Uterus (tissue), 4 donors: Measurements from ENCODE around the gene STIM1. TPM values are rescaled to one million over a fixed set of nuclear protein-coding genes. Genes with fewer than 3 reads are reported as not detected.
A peak's percentile ranks its signal among the peaks of the same experiment; 100 is the strongest.

ENCODE experiments used
- DNase-seq, 2 donors: peaks; one replicate each; pipeline ENCODE4 v3.0.0-alpha.2; 2019 to 2020
- H3K27ac ChIP-seq, 2 donors: fragments of 200-600 bp; sonication (generic); 1 replicate in 1 of 2; 2 replicates in 1 of 2; pipeline ENCODE4 v1.5.1; 2016 to 2018
- H3K27me3 ChIP-seq, 2 donors: fragments of 200-600 bp; sonication (generic); one replicate each; pipeline ENCODE4 v1.5.1; 2018 to 2019; ENCODE audit warnings: control low read depth in 1 of 2
- H3K36me3 ChIP-seq, 2 donors: fragments of 200-600 bp; sonication (generic); one replicate each; pipeline ENCODE4 v1.5.1; 2019; ENCODE audit warnings: control low read depth in 1 of 2
- H3K4me1 ChIP-seq, 2 donors: fragments of 200-600 bp; sonication (generic); one replicate each; pipeline ENCODE4 v1.5.1; 2018 to 2019; ENCODE audit warnings: control low read depth in 1 of 2
- H3K4me3 ChIP-seq, 2 donors: fragments of 200-600 bp; sonication (generic); 1 replicate in 1 of 2; 2 replicates in 1 of 2; pipeline ENCODE4 v1.5.1; 2018 to 2019; ENCODE audit warnings: mild to moderate bottlenecking in 1 of 2
- H3K9me3 ChIP-seq, 2 donors: fragments of 200-600 bp; sonication (generic); one replicate each; pipeline ENCODE4 v1.5.1; 2019; ENCODE audit warnings: control low read depth in 1 of 2
- CTCF ChIP-seq, 4 experiments: fragments of 200-600 bp in 2 of 4; fragments of 450-650 bp in 2 of 4; sonication (generic) in 2 of 4; IDR thresholded peaks; one replicate each; pipeline ENCODE4 v1.5.1; 2016 to 2019; ENCODE audit warnings: antibody characterized with exemption in 4 of 4, mild to moderate bottlenecking in 2 of 4, moderate library complexity in 1 of 4
- POLR2A ChIP-seq, 2 donors: fragments of 450-650 bp; IDR thresholded peaks; one replicate each; pipeline ENCODE4 v1.6.1; 2016; ENCODE audit warnings: antibody characterized with exemption in 2 of 2, mild to moderate bottlenecking in 1 of 2, moderate library complexity in 1 of 2
- intact Hi-C: fragments of 100-400 bp; cut with DNase I; formaldehyde crosslinking; loops from one replicate; pipeline ENCODE4 v1.15.1; 2023; ENCODE audit warnings: low total_unique reads
- total RNA-seq, 4 donors: library from RNA; depleted of rRNA in 3 of 4; stranded (reverse); fragments of >200 nt in 3 of 4; gene quantifications; one replicate each; pipeline versions ENCODE4 v1.1.0 to v1.2.4, GENCODE V29; 2014 to 2023
- donor health status: DM: yes; HTN: yes; CAD: no.

STIM1 gene
- total RNA-seq, 4 donors from 2014 or later: 37.6 to 114 (median 56.3) TPM

DNA sequence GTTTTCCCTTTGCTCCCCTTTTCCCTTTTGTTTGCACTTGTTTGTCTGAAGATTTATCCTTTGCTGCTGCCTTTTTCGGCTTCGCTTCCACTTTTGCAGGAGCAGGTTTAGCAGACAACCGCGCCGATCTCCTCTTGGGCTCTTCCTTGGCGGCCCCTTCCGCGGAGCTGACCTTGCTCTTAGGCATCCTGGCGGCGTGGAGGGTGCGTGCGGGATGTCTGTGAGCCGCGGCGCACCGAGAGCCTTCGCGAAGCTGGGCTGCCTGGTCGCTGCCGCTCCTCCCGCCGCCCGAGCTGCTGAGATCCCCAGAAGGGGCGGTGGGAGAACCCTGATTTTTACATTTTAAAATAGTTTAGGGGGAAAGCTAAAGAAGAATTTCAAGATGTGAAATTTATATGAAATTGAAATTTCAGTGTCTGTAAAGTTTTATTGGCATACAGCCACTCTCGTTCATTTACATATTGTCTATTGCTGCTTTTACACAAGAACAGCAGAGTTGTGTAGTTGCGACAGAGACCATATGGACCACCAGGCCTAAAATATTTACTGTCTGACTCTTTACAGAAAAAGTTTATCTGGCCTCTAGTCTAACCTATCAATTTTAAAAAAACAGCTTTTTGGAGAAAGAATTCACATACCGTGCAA, 133.9 kb downstream of the STIM1 start:
- Histone ChIP-seq H3K27ac (peak overlapping the region; percentile 44), H3K27me3 (no peaks in the 10 kb centered on the region), H3K4me1 (no peaks in the 10 kb centered on the region), H3K4me3 (peak overlapping the region in 1 of 2 donors; percentile 23), H3K9me3 (no peaks in the 10 kb centered on the region), H3K36me3 (no peaks in the 10 kb centered on the region)
- TF ChIP-seq POLR2A (IDR thresholded peaks at IDR 0.05) (no peak), CTCF (IDR thresholded peaks at IDR 0.05) (no peak)
- intact Hi-C loops: no loop called here
- peak in 1 of 2 donors; percentile 29 for DNase-seq

GRCh38 chr11:3989921-3990290, 134.4 kb downstream of the STIM1 start:
- H3K4me3 ChIP-seq: no peak overlapping the region
- H3K27ac ChIP-seq: peak overlapping the region in 1 of 2 donors; percentile 44
- no peaks in the 10 kb centered on the region for H3K9me3 ChIP-seq
- no peaks in the 10 kb centered on the region for H3K4me1 ChIP-seq
- H3K27me3 ChIP-seq: no peaks in the 10 kb centered on the region
- intact Hi-C loops: no loop called here
- no peak for DNase-seq
- H3K36me3 ChIP-seq: no peaks in the 10 kb centered on the region
- TF ChIP-seq POLR2A (IDR thresholded peaks at IDR 0.05) (no peak), CTCF (IDR thresholded peaks at IDR 0.05) (no peak)

DNA sequence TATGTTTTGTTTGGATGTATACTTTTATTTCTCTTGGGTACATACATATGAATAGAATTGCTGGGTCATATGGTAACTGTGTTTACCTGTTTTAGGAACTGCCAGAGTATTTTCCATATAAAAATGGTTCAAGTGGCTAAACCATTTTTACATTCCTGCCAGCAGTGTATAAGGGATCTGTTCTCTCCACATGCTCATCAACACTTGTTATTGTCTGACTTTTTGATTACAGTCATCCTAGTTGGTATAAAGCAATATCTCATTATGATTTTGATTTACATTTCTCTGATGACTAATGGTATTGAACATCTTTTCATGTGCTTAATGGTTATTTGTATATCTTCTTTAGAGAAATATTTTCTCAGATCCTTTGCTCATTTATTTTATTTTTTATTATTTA, 134.9 kb downstream of the STIM1 start:
- no peak for DNase-seq
- H3K9me3 ChIP-seq: no peaks in the 10 kb centered on the region
- H3K36me3 ChIP-seq: no peaks in the 10 kb centered on the region
- intact Hi-C loops: no loop called here
- H3K4me1 ChIP-seq: no peaks in the 10 kb centered on the region
- H3K4me3 ChIP-seq: no peak overlapping the region
- TF ChIP-seq POLR2A (IDR thresholded peaks at IDR 0.05): no peak
- no peak for TF ChIP-seq CTCF (IDR thresholded peaks at IDR 0.05)
- H3K27me3 ChIP-seq: no peaks in the 10 kb centered on the region
- no peak overlapping the region for H3K27ac ChIP-seq

DNA sequence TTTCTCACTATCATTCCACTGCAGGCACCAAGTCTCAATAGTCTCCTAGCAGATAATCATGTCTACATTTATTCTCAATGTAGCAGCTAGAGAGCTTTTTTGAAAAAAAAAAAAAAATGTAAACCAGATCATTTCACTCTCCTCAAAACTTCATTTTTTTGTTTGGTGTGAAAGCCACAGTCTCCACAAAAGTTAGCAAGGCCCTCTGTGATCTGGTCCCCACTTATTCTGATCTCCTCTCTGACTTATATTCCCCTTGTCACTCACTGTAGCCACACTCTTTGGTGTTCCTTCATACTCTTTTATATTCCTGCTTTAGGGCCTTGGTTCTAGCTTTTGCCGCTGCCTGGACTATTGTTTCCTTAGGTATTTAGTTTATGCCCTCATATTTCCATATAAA, 137.5 kb downstream of the STIM1 start:
- no peak overlapping the region for H3K27ac ChIP-seq
- DNase-seq: no peak
- no peaks in the 10 kb centered on the region for H3K27me3 ChIP-seq
- H3K4me1 ChIP-seq: no peaks in the 10 kb centered on the region
- H3K4me3 ChIP-seq: no peak overlapping the region
- no peaks in the 10 kb centered on the region for H3K36me3 ChIP-seq
- no peak for TF ChIP-seq CTCF (IDR thresholded peaks at IDR 0.05)
- intact Hi-C loops: no loop called here
- no peaks in the 10 kb centered on the region for H3K9me3 ChIP-seq

DNA sequence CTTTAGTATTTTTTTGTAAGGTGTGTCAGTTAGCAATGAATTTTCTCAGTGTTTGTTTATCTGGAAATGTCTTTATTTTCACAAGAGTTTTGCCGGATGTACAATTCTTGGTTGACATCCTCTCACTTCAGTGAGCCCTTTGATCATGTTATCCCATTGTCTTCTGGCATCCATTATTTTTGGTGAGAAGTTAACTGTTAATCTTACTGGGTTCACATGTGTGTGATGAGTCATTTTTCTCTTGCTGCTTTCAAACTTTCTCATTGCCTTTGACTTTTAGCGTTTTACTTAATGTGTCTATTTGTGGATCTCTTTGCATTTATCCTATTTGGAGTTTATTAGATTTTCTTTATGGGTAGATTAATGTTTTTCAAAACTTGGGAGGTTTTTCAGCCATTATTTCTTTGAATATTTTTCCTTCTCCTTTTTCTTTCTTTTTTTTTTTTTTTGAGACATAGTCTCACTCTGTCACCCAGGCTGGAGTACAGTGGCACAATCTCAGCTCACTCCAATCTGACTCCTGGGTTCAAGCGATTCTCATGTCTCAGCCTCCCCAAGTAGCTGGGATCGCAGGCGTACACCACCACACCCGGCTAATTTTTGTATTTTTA, 138.7 kb downstream of the STIM1 start:
- H3K27ac ChIP-seq: no peak overlapping the region
- TF ChIP-seq POLR2A (IDR thresholded peaks at IDR 0.05) (no peak), CTCF (IDR thresholded peaks at IDR 0.05) (no peak)
- no peaks in the 10 kb centered on the region for H3K4me1 ChIP-seq
- no peak for DNase-seq
- H3K9me3 ChIP-seq: no peaks in the 10 kb centered on the region
- no peak overlapping the region for H3K4me3 ChIP-seq
- intact Hi-C loops: no loop called here
- no peaks in the 10 kb centered on the region for H3K27me3 ChIP-seq
- H3K36me3 ChIP-seq: no peaks in the 10 kb centered on the region
